NCI-H128 (cell line): ENCODE data around the gene ODF2.
"Not testable (repeated sequence)": the region's sequence is repeated elsewhere in the genome, so short reads cannot be mapped to it uniquely, and the experiment has no call there.

Source experiments
- DNase-seq: peaks from one replicate; lab custom pipeline; 2025; ENCODE audit not compliant: unreplicated experiment; lab: John Stamatoyannopoulos, UW

ODF2 gene

DNA sequence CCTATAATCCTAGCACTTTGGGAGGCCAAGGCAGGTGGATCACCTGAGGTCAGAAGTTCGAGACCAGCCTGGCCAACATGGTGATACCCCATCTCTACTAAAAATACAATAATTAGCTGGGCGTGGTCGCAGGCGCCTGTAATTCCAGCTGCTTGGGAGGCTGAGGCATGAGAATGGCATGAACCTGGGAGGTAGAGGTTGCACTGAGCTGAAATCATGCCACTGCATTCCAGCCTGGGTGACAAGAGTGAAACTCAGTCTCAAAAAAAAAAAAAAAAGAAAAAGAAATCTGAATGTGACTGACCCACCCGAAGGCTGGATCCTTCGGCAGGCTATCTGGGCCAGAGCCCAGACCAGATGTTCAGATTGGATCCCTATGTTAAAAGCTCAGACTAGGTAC, 32.5 kb upstream of the ODF2 start:
- DNase-seq, result not testable (repeated sequence)

DNA sequence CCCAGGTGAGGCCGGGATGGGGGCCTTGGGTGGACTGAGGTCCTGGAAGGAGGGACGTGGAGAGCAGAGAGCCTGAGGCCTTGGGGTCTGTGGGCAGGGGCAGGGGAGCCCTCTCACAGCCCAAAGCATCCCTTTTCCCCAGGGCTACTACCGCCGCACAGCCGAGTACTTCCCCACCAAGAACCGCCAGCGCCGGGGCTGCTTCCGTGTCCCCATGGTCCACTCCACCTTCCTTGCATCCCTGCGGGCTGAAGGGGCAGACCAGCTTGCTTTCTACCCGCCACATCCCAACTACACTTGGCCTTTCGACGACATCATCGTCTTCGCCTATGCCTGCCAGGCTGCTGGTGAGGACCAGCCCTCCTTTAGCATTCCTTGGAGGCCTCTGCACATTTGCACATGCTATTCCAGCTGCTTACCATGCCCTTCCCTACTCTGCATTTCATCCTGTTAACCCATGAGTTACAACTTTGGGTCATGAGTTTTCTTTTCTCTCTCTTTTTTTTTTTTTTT, 31.5 kb upstream of the ODF2 start:
- DNase-seq, result no peak

DNA sequence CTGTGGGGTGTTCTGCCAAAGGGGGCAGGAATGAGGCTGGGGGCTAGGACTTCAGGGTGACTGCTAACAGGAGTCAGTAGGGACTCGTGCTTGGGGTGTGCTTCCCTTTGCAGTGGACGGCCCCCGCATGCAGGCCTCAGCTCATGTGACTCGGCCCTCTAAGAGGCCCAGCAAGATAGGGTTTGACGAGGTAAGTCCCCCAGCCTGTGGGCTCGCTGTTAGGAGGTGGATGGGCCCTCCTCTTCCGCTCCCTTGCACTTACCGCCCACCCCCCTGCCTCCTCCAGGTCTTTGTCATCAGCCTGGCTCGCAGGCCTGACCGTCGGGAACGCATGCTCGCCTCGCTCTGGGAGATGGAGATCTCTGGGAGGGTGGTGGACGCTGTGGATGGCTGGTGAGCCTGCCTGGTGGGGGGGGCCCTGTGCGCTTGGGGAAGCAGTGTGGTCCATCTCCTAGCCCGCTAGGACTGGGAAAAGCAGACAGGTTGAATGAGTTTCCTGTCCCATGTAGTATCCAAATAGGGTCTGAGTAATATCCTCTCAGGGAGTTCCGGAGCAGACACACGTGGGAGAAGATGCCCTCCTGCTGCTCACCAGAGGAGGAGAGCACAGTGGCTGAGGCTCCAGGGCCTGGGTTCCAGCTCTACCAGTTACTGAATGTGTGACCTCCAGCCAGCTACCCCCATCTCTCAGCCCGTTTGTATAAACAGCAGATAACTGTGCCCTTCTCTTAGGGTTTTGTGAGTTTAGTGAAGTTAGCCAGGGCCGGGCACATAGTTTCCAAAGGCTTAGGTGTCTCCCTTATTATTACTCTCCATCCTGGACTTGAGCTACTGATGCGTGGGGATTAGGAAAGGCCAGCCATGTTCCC, 26.9 kb upstream of the ODF2 start:
- no peak for DNase-seq

DNA sequence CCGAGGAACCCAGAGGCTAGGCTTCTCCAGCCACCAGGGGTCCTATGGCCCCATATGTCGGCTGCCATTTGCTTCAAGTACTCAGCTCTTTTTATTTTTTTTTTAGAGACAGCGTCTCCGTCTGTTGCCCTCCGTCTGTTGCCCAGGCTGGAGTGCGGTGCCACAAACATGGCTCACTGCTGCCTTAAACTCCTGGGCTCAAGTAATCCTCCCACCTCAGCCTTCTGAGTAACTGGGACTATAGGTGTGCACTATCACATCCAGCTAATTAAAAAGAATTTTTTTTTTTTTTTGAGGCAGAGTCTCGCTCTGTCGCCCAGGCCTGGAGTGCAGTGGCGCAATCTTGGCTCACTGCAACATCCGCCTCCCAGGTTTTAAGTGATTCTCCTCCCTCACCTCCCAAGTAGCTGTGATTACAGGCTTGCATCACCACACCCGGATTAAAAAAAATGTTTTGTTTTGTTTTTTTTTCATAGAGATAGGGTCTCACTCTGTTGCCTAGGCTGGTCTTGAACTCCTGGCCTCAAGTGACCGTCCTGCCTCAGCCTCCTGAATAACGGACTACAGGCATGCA, 26.2 kb upstream of the ODF2 start:
- DNase-seq, result no peak

DNA sequence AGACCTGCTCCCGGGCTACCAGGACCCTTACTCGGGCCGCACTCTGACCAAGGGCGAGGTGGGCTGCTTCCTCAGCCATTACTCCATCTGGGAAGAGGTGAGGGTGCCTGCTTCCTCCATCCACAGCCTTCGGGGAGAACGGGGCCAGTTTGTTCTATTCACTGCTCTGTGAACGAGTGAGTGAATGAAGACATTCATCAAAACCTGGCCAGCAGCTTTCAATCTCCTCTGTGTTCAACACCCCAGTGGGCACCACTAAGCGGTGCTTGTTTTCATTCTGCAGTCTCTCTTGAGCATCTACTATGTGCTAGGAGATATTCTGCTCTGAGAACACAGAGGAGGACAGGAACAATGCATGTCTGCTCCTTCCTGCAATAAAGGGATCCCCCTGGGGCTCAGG, 24.6 kb upstream of the ODF2 start:
- no peak for DNase-seq

DNA sequence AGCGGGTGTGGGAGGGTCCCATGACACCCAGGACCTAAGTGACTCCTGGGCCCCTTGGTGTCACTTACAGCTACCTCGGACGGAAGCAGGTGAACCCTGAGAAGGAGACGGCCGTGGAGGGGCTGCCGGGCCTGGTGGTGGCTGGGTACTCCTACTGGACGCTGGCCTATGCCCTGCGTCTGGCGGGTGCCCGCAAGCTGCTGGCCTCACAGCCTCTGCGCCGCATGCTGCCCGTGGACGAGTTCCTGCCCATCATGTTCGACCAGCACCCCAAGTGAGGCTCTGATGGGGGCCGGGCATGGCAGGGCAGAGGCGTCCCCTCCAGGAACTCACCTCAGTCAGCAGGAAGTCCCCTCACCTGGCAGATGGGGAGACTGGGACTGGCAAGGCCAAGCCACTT, 21.5 kb upstream of the ODF2 start:
- no peak for DNase-seq

DNA sequence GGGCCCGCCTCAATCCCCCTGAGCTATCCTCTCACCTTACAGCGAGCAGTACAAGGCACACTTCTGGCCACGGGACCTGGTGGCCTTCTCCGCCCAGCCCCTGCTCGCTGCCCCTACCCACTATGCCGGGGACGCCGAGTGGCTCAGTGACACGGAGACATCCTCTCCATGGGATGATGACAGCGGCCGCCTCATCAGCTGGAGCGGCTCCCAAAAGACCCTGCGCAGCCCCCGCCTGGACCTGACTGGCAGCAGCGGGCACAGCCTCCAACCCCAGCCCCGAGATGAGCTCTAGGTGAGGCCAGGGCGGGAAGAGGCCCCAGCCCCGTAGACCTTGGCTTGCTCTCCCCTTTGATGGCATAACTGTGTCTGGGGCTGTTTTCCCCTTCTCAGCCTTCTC, 20.2 kb upstream of the ODF2 start:
- no peak for DNase-seq

DNA sequence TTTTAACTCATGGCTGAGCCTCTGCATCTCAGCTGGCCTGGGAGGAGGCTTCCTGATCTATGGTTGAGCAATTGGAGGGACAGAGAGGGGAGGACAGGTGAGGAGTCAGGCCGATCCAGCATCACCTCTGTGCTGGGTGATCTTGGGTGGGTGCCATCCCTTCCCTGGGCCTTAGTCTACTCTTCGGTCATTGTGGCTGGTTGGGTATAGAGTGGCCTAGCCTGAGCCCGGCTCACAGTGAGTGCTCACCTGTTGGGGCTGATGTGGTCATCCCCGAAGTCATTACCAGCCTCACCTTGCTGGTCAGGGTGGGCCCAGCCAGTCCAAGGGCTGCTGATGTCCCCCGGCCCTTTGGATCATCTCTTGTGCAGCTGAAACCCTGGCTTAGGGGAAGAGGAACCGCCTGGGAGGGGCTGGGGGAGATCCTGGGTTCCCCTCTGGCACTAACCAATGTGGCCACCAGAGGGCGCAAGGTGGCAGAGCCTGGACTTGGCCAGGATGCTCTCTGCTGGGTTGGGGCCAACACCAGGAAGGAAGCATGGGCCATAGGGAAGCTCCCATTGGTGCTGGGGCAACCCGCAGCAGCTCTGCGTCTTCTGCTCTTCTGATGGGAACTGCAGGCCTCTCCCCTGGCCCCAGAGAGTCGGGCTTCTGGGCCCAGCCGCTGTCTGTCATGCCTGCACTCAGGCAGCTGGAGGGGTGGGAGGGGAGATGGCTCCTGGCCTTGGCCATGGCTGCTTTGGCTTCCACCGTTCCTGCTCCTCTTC, 17.3 kb upstream of the ODF2 start:
- peak; percentile 75 for DNase-seq

DNA sequence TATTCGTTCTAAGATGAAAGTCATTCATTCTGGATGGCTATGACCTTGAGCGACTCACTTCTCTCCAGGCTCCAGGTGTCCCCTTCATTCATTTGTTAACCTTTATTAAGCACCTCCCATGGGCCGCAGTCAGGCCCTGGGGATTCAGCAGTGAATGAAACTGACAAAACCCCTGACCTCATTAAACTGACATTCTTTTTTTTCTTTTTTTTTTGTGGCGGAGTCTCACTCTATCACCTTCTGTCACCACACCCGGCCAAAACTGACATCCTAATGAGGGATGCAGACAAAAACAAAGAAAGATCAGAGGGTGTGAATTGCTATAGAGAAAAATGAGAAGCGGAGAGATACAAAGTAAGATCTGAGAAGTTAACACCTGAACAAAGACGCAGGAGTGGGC, 16.5 kb upstream of the ODF2 start:
- DNase-seq, result no peak

DNA sequence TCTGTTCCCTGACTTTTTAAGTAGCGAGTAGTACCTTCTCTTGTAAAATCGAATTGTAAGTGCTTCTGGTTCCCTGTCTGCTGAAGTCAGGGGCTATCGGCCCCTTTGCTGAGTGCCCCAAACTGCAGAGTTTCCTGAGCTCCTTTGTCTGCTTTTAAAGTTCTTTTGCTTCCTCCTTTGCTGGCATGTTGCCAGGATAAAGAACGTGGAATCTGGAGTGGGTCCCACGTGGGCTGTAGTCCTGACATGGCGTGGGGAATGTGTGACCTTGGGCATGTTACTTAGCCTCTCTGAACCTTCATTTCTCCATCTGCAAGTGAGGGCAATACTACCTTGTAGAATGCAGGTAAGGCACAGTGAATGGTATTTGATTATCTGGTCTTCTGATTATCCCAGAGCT, 13.7 kb upstream of the ODF2 start:
- DNase-seq, result no peak

DNA sequence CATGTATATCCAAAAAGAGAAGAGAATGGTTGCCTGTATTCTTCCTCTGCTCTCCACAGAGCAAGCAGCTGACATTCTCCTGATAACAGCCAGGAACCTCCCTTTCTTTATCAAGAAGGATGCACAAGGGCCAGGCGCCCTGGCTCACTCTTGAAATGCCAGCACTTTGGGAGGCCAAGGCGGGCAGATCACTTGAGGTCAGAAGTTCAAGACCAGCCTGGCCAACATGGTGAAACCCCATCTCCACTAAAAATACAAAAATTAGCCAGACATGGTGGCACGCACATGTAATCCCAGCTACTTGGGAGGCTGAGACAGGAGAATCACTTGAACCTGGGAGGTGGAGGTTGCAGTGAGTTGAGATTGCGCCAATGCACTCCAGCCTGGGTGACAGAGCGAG, 9.3 kb upstream of the ODF2 start:
- DNase-seq, result not testable (repeated sequence)

DNA sequence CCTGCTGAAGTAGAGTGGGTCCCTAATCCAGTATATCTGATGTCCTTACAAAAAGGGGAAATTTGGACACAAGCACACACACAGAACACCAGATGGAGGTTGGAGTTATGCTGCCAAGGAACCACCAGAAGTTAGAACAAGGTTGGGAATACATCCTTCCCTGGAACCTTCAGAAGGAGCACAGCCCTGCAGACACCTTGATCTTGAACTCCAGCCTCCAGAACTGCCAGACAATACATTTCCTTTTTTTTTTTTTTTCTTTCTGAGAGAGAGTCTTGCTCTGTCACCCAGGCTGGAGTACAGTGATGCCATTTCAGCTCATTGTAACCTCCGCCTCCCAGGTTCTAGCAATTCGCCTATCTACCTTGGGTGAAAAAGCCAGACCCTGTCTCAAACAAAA, 7.1 kb upstream of the ODF2 start:
- no peak for DNase-seq

DNA sequence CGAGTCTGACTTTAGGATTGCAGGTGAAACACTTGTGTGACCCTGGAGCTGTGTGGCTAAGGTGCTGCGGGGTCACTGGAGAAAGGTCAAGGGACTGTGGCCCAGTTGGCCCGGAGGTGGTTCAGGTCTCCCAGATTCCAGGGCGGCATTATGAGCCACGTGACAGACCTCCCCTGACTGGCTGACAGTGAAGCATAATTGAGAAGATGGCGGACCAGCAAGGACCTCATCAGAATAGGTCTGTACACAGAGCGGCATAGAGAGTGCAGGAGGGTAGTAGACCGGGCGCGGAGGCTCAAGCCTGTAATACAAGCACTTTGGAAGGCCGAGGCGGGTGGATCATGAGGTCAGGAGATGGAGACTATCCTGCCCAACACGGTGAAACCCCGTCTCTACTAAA, 815 bp upstream of the ODF2 start:
- DNase-seq, result no peak

DNA sequence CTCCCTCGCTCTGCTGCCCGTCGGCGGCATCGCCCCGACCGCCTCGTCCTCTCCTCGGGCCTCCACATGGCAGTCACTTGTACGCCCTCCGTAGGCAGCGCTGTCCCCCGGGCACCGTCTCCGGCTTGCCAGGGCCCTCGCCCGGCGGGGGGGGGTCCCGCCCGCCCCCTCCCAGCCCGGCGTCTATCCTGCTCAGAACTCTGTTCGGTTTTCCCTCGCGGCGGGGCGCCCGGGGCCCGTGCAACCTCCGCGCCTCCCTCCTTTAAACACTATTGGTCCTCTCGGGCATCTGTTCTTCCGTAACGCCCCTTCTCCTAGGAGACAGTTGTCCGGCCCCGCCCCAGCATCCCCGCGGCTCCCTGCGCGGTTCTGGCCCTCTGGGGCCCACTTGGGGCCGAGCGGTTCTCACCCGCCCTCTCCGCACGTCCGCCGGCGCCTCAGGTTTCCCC, 831 bp downstream of the ODF2 start:
- peak; percentile 52 for DNase-seq

DNA sequence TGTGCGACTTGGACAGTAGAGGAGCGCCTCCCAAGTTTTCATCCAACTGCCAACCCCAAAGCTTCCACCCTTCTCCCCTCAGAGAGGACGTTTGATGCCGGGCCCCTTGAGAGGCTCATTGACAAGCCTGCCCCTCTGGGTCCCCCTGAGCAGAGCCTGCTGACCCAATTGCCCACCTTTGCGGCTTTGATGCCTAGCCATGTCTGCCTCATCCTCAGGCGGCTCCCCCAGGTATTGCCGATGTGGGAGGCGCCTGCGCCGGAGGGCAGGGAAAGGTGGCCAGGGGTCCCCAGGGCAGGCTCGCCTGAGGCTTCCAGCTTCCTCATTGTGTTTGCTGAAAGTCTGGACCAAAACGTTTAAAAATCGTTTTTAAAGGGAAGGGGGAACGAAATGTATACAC, 1.4 kb downstream of the ODF2 start:
- no peak for DNase-seq

DNA sequence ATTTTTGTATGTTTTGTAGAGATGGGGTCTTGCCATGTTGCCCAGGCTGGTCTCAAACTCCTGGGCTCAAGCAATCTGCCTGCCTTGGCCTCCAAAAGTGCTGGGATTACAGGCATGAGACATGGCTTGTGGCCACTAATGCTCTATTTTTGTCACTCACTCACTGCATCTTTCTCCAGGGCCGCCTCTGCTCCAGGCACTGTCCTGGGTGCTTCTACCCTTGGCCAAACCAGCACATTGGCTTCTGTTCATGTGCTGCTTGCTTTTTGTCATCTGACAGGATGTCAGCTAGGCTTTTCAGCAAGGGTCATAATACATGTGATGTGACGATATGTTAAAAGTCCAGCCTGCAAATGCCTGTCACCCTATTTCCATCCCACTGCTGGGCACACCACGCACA, 3.2 kb downstream of the ODF2 start:
- no peak for DNase-seq

DNA sequence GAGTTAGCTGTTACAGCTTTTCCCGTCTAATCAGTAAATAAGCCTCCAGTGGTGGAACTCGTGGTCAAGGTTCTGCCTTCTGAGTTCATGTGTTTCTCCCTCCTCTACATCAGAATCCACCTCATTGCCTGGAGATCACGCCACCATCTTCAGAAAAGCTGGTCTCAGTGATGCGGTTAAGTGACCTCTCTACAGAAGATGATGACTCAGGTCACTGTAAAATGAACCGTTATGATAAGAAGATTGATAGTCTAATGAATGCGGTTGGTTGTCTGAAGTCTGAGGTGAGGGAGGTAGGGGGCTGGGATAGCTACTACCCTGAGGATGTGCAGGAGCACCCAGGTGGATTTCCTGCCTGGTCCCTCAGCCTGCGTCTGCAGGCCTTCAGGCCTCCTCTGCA, 13.3 kb downstream of the ODF2 start:
- no peak for DNase-seq

DNA sequence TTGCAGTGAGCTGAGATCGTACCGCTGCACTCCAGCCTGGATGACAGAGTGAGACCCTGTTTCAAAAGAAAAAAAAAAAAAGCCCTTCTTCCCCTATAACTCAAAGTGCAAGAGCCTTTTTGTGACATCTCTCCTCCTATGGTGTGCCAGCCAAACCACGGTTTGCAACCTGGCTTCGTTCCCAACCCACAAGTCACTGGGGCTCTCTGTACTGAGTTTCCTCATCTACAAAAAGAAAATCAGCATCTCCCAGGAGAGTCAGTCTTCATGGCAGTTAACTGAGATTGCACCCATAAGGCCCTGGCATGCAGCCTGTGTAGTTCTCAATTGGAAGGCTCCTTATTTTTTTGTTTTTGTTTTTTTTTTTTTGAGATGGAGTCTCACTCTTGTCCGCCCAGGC, 14.8 kb downstream of the ODF2 start:
- DNase-seq, result no peak

DNA sequence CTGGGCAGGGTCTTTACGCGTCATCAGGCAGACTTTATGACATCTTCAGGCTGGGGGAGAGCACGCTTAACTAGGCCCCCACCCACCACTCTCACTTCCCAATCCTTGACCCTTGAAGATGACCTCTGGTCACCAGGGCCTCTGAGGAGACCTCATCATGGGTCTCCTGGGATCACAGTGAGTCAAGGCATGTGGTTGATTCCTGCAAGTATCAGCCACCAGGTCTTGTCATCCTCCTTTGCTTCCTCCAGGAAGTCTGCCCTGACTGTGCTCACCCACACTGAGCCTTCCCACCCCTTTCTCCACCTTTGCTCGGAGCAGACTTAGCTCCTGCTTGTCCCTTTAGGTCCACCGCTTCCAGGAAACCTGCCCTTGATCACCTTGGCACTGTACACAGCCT, 17.3 kb downstream of the ODF2 start:
- no peak for DNase-seq

DNA sequence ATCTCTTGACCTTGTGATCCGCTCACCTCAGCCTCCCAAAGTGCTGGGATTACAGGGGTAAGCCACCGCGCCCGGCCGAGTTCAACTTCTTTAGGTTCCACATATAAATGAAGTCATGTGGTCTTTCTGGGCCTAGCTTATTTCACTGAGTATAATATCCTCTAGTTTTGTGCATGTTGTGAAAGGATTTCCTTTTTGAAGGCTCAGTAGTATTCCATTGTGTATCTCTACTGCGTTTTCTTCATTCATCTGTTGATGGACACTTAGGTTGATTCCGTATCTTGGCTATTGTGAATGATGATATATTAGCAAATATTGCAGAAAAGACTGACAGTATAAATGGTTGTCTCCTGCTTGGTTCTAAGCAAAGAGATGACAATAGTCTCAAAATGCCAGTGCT, 20.1 kb downstream of the ODF2 start:
- DNase-seq, result no peak

DNA sequence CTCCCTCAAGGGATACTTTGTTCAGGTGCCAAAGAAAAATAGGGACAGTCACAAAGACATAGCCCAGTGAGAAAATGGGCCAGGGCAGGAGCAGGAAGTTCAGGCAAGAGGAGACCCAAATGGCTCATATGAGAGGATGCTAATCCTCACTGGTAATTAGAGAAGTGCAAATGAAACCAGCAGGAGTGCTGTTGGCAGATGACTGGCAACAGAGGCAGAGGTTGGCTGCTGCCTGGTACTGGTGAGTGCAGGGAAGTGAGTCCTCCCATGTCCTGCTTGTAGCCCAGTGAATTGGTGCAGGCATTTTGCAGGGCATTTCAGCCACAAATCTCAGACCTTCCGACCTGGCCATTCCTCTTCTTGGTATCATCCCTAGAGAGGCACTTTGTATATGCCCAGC, 23.5 kb downstream of the ODF2 start:
- no peak for DNase-seq

DNA sequence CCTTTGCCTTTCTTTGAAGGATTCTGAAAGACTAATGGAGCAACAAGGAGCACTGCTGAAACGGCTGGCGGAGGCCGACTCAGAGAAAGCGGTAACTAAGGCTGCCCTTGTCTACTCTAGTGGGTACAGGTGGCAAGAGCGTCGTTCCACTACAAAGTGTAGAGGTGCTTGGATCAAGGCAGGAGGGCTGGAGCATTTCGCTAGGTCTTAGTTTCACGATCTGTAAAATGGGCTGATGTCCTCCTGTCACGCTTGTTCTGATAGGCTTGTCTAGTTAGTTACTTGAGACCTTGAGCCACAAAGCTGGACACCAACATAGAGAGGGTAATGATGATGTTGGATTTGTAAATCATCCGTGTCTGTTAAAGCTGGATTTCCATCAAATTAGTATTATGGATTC, 25.8 kb downstream of the ODF2 start:
- DNase-seq, result no peak
